HepG2 (cell line): ENCODE measurements around the gene CD79A. TPM values are rescaled to one million over a fixed set of nuclear protein-coding genes. Genes with fewer than 3 reads are reported as not detected.

Source experiments
- ATAC-seq: fragments of 200-7000 bp; cut with Tn5 transposase; 3 replicates; pipeline ENCODE4 v1.9.1; 2020; ENCODE audit warnings: mild to moderate bottlenecking, moderate library complexity
- BruUV-seq: library from RNA; stranded (reverse); fragments of 400-500 nt; replicated peaks from 2 replicates; lab custom pipeline; 2021; lab: Mats Ljungman, UMichigan
- CTCF ChIA-PET: fragments of 300-600 bp; formaldehyde crosslinking; extraction: SDS; loops from one replicate; lab custom pipeline; 2021; ENCODE audit warnings: low total read pairs, inconsistent platforms, low intra/inter-chr PET ratio; lab: Yijun Ruan, JAX
- POLR2A ChIA-PET: fragments of 350-600 bp; sonication (Branson Sonifier 250); formaldehyde crosslinking; loops from one replicate; lab custom pipeline; 2020; ENCODE audit warnings: antibody characterized with exemption, inconsistent platforms; lab: Yijun Ruan, JAX
- DNase-seq: peaks from one replicate; pipeline ENCODE4 v3.0.0-alpha.2; 2015; ENCODE audit warnings: low spot score
- FAIRE-seq: peaks from 3 replicates; lab custom pipeline; 2011; peaks lifted over from hg19 to GRCh38; lab: Jason Lieb, UNC
- H2AFZ ChIP-seq: one replicate; pipeline ENCODE4 v1.6.1; 2011; ENCODE audit warnings: low read length, inconsistent platforms
- H3K27ac ChIP-seq: fragments of 300-600 bp; 3 replicates; pipeline ENCODE4 v1.8.0; 2011; ENCODE audit warnings: mixed run types, mild to moderate bottlenecking, mixed read lengths, low read length, inconsistent platforms; ENCODE audit not compliant: insufficient read depth; ENCODE audit errors: extremely low read length
- H3K27me3 ChIP-seq, 2 experiments: fragments of 200-600 bp in 1 of 2; 2 replicates in 1 of 2; 3 replicates in 1 of 2; pipeline versions ENCODE4 v1.6.0 to v1.8.0; 2011; ENCODE audit warnings: low read length in 2 of 2, mild to moderate bottlenecking in 2 of 2, moderate library complexity in 2 of 2, inconsistent platforms in 1 of 2; ENCODE audit not compliant: insufficient read depth in 2 of 2, control insufficient read depth in 1 of 2
- H3K36me3 ChIP-seq, 2 experiments: fragments of 200-600 bp in 1 of 2; replicated peaks in 1 of 2; 2 replicates in 1 of 2; 3 replicates in 1 of 2; pipeline versions ENCODE4 v1.5.1 to v1.8.0; 2011; ENCODE audit warnings: low read length in 2 of 2, inconsistent platforms in 1 of 2; ENCODE audit not compliant: insufficient read depth in 2 of 2, control insufficient read depth in 1 of 2
- H3K4me1 ChIP-seq: 2 replicates; pipeline ENCODE4 v1.5.1; 2012; ENCODE audit warnings: low read length, inconsistent platforms; ENCODE audit not compliant: insufficient read depth
- H3K4me2 ChIP-seq: 2 replicates; pipeline ENCODE4 v1.6.0; 2011; ENCODE audit warnings: low read depth, low read length, inconsistent platforms
- H3K4me3 ChIP-seq, 3 experiments: fragments of 200-600 bp in 1 of 3; sonication (generic), shearing (Covaris generic) in 1 of 3; replicated peaks in 1 of 3; 2 replicates each; pipeline ENCODE4 v1.5.1; 2011 to 2016; ENCODE audit warnings: low read length in 3 of 3, inconsistent platforms in 2 of 3, low read depth in 2 of 3, mild to moderate bottlenecking in 2 of 3, control low read depth in 1 of 3, mixed read lengths in 1 of 3; ENCODE audit not compliant: insufficient read depth in 1 of 3
- H3K79me2 ChIP-seq: one replicate; pipeline ENCODE4 v1.6.1; 2011; ENCODE audit warnings: low read length, inconsistent platforms; ENCODE audit not compliant: insufficient read depth
- H3K9ac ChIP-seq: 2 replicates; pipeline ENCODE4 v1.6.0; 2011; ENCODE audit warnings: mild to moderate bottlenecking, low read depth, low read length, inconsistent platforms; ENCODE audit not compliant: insufficient read depth
- H3K9me3 ChIP-seq: 2 replicates; pipeline ENCODE4 v1.5.1; 2012; ENCODE audit warnings: mild to moderate bottlenecking, low read length
- H4K20me1 ChIP-seq: 2 replicates; pipeline ENCODE4 v1.6.0; 2011; ENCODE audit warnings: inconsistent platforms, mild to moderate bottlenecking, low read length, moderate library complexity; ENCODE audit not compliant: insufficient read depth
- KLF11 ChIP-seq: IDR thresholded peaks from 2 replicates; pipeline ENCODE4 v1.6.1; 2016; ENCODE audit warnings: missing compliant biosample characterization
- ZHX2 ChIP-seq, 2 experiments: sonication (generic) in 1 of 2; formaldehyde crosslinking in 1 of 2; IDR thresholded peaks; 2 replicates each; pipeline versions ENCODE4 v1.6.1 to v1.9.0; 2014 to 2022; ENCODE audit warnings: antibody characterized with exemption in 1 of 2, borderline replicate concordance in 1 of 2, inconsistent platforms in 1 of 2, low read depth in 1 of 2, missing genetic modification reagents in 1 of 2
- ZNF253 ChIP-seq: sonication (generic); formaldehyde crosslinking; IDR thresholded peaks from 2 replicates; pipeline ENCODE4 v1.8.0; 2022; ENCODE audit warnings: mild to moderate bottlenecking, missing genetic modification reagents, borderline replicate concordance
- WGBS: methylation state at CpG from one replicate; pipeline ENCODE4 v1.1.6; 2017; ENCODE audit warnings: low lambda C conversion rate; 5-methylcytosine and 5-hydroxymethylcytosine counted together
- in situ Hi-C: cut with HindIII; loops from 2 replicates; pipeline ENCODE4 v1.10.0; 2017; ENCODE audit warnings: low pct_unique_long_range_greater_than_20kb; ENCODE audit not compliant: extremely low pct_ligation_motif_present
- intact Hi-C: fragments of 100-400 bp; cut with micrococcal nuclease; formaldehyde crosslinking; loops from one replicate; pipeline ENCODE4 v1.10.0; 2022; ENCODE audit not compliant: unreplicated experiment
- polyA plus RNA-seq, 8 experiments: library from polyadenylated mRNA; depleted of rRNA in 3 of 8; stranded (reverse) in 7 of 8; unstranded in 1 of 8; fragments of >200 nt; fragmentation: Illumina TruSeq in 4 of 8; extraction: Trizol in 4 of 8; gene quantifications; 2 replicates each; pipeline versions ENCODE4 v1.2.1 to v1.2.3, GENCODE V29; 2011 to 2016; ENCODE audit warnings: low read depth in 4 of 8, missing spikeins in 1 of 8, mixed read lengths in 1 of 8; ENCODE audit not compliant: insufficient read depth in 1 of 8
- total RNA-seq, 5 experiments: library from RNA; depleted of rRNA; stranded (reverse); fragments of >200 nt; fragmentation: Illumina TruSeq; extraction: Trizol; gene quantifications; 2 replicates each; pipeline ENCODE4 v1.2.3, GENCODE V29; 2016; ENCODE audit warnings: low read depth in 1 of 5

CD79A gene
- total and polyA plus RNA-seq, 2 of the 13 experiments (the other 11 are each of a cell fraction or from before 2014, with no cell fraction given) = 0.24 to 0.33 TPM

- TF ChIP-seq ZNF253 (no peak), ZHX2 (IDR thresholded peaks at IDR 0.05; ENCODE audit: low read depth) (no peak), ZHX2 (CRISPR knock-in tag; IDR thresholded peaks at IDR 0.05; ENCODE audit: borderline replicate concordance) (no peak), KLF11 (no peak)
- no peaks in the 10 kb centered on the region for H3K79me2 ChIP-seq
- no peaks in the 10 kb centered on the region for H3K9me3 ChIP-seq
- ChIA-PET CTCF (no interaction called here), POLR2A (no interaction called here)
- H3K4me2 ChIP-seq = no peak overlapping the region
- FAIRE-seq = no peak
- H3K27ac ChIP-seq = no peak overlapping the region
- H2AFZ ChIP-seq = no peak overlapping the region
- no peak for DNase-seq
- no peaks in the 10 kb centered on the region for H3K36me3 ChIP-seq
- peaks cover 0 to 29% of the 10 kb centered on the region in 2 experiments; a peak in 3 of 5 replicates for H3K27me3 ChIP-seq
- in situ Hi-C loops (no loop called here), intact Hi-C loops (no loop called here)
- peaks cover 12% of the 10 kb centered on the region for H3K4me1 ChIP-seq
- no peak for ATAC-seq
- BruUV-seq = no TSS peak
- no peak overlapping the region for H3K4me3 ChIP-seq
- no peaks in the 10 kb centered on the region for H4K20me1 ChIP-seq
- 19% methylated on average over 8 of the region's 19 CpGs for WGBS
- H3K9ac ChIP-seq = no peak overlapping the region
Measured at GRCh38 chr19:41847351-41848105, 29.6 kb upstream of the CD79A start.
